Left ventricle myocardium inferior (tissue), 1 donor: Measurements from ENCODE around the gene PARP11. TPM values are rescaled to one million over a fixed set of nuclear protein-coding genes. Genes with fewer than 3 reads are reported as not detected.

Source experiments
- DNase-seq: peaks from one replicate; pipeline ENCODE4 v3.0.0-alpha.2; 2020
- H3K27ac ChIP-seq: fragments of 200-600 bp; replicated peaks from 2 replicates; pipeline ENCODE4 v1.8.0; 2021
- H3K27me3 ChIP-seq: fragments of 200-600 bp; 2 replicates; pipeline ENCODE4 v1.8.0; 2021; ENCODE audit warnings: low read depth
- H3K36me3 ChIP-seq: fragments of 200-600 bp; 2 replicates; pipeline ENCODE4 v1.8.0; 2021
- H3K4me1 ChIP-seq: fragments of 200-600 bp; 2 replicates; pipeline ENCODE4 v1.8.0; 2021
- H3K4me3 ChIP-seq: fragments of 200-600 bp; 2 replicates; pipeline ENCODE4 v1.8.0; 2021; ENCODE audit warnings: mild to moderate bottlenecking, moderate library complexity
- H3K9me3 ChIP-seq: fragments of 200-600 bp; replicated peaks from 2 replicates; pipeline ENCODE4 v1.8.0; 2021
- CTCF ChIP-seq: fragments of 200-600 bp; IDR thresholded peaks from 2 replicates; pipeline ENCODE4 v1.8.0; 2021; ENCODE audit warnings: antibody characterized with exemption, mild to moderate bottlenecking, borderline replicate concordance
- intact Hi-C: fragments of 100-400 bp; cut with micrococcal nuclease; formaldehyde crosslinking; loops from one replicate; pipeline ENCODE4 v1.11.0; 2022
- total RNA-seq: library from RNA; stranded (reverse); fragmentation: NEBNext Ultra II Directional; extraction: Animal tissue kit (Norgen Biotek cat#: 25700); gene quantifications from one replicate; pipeline ENCODE4 v1.2.1, GENCODE V29; 2021
- donor health status: DM: no; HTN: yes; CAD: no; lungs with severe emphysema.

Gene PARP11
- total RNA-seq, 1 donor from 2014 or later, result 4.7 TPM

GRCh38 chr12:3805077-3805476, 68.1 kb downstream of the PARP11 start:
- H3K27ac ChIP-seq, result no peak overlapping the region
- DNase-seq, result no peak
- H3K36me3 ChIP-seq, result peaks cover 18% of the 10 kb centered on the region
- no peaks in the 10 kb centered on the region for H3K4me1 ChIP-seq
- intact Hi-C loops, result loop anchor here (10.0 kb wide), 1 partner anchor 500 kb away; no protein-coding TSS in a partner anchor
- no peaks in the 10 kb centered on the region for H3K27me3 ChIP-seq
- no peak overlapping the region for H3K4me3 ChIP-seq
- TF ChIP-seq CTCF, result no peak
- H3K9me3 ChIP-seq, result no peaks in the 10 kb centered on the region

- Histone ChIP-seq H3K4me1 (no peaks in the 10 kb centered on the region), H3K9me3 (no peaks in the 10 kb centered on the region), H3K36me3 (peaks cover 18% of the 10 kb centered on the region), H3K27ac (no peak overlapping the region), H3K4me3 (no peak overlapping the region), H3K27me3 (no peaks in the 10 kb centered on the region)
- peak; percentile 89 for TF ChIP-seq CTCF
- peak; percentile 70 for DNase-seq
- intact Hi-C loops, result loop anchor here (10.0 kb wide), 1 partner anchor 499 kb away; no protein-coding TSS in a partner anchor
Observed at GRCh38 chr12:3803865-3804472, 69.2 kb downstream of the PARP11 start.

DNA sequence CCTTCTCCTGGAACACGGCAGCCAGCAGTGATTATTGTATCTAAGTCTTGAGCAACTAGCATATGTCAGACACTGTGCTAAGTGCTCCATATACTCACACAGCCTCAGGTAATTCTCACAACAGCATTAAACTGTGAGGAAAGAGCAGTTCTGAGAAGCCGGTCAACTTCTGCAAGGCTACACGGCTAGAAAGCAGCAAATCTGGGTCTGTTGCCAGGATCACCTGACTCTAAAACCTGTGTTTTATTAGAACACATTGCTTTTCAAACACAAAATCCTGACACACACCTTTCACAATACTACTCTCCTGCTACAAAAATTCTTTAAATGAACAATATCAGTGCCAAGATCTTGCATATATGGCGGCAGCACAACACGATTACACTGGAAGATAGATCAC, 70.5 kb downstream of the PARP11 start:
- intact Hi-C loops, result loop anchor here (10.0 kb wide), 1 partner anchor 498 kb away; no protein-coding TSS in a partner anchor
- Histone ChIP-seq H3K27ac (no peak overlapping the region), H3K4me3 (no peak overlapping the region), H3K9me3 (no peaks in the 10 kb centered on the region), H3K27me3 (no peaks in the 10 kb centered on the region), H3K4me1 (no peaks in the 10 kb centered on the region), H3K36me3 (peaks cover 14% of the 10 kb centered on the region)
- DNase-seq, result no peak
- TF ChIP-seq CTCF, result no peak

GRCh38 chr12:3797531-3798048, 75.6 kb downstream of the PARP11 start:
- no peaks in the 10 kb centered on the region for H3K9me3 ChIP-seq
- H3K27me3 ChIP-seq, result no peaks in the 10 kb centered on the region
- no peaks in the 10 kb centered on the region for H3K4me1 ChIP-seq
- DNase-seq, result no peak
- H3K27ac ChIP-seq, result no peak overlapping the region
- TF ChIP-seq CTCF, result no peak
- no peaks in the 10 kb centered on the region for H3K36me3 ChIP-seq
- no peak overlapping the region for H3K4me3 ChIP-seq
- intact Hi-C loops, result no loop called here

- no peak for TF ChIP-seq CTCF
- no peaks in the 10 kb centered on the region for H3K27me3 ChIP-seq
- H3K27ac ChIP-seq, result no peak overlapping the region
- intact Hi-C loops, result no loop called here
- DNase-seq, result no peak
- no peaks in the 10 kb centered on the region for H3K9me3 ChIP-seq
- H3K36me3 ChIP-seq, result no peaks in the 10 kb centered on the region
- no peaks in the 10 kb centered on the region for H3K4me1 ChIP-seq
- H3K4me3 ChIP-seq, result no peak overlapping the region
Observed at GRCh38 chr12:3795492-3796133, 77.6 kb downstream of the PARP11 start.
